KBM-7 (cell line): ENCODE results near the gene PUS10.
"Not testable (repeated sequence)": the region's sequence is repeated elsewhere in the genome, so short reads cannot be mapped to it uniquely, and the experiment has no call there.

Experiments used
- DNase-seq: peaks from one replicate; pipeline ENCODE4 v3.0.0-alpha.2; 2015
- in situ Hi-C: fragments of 300-500 bp; cut with MboI; formaldehyde crosslinking; loops from 2 replicates; pipeline ENCODE4 v1.14.3; 2020; ENCODE audit warnings: low sequenced_read_pairs, low pct_unique_long_range_greater_than_20kb, mixed read lengths

Gene PUS10

GRCh38 chr2:60948926-60949579 is 69.0 kb downstream of the PUS10 start:
- in situ Hi-C loops, result no loop called here
- no peak for DNase-seq

GRCh38 chr2:60948161-60948560 is 69.9 kb downstream of the PUS10 start:
- no peak for DNase-seq

GRCh38 chr2:60947056-60947455 is 71.0 kb downstream of the PUS10 start:
- DNase-seq, result no peak
- in situ Hi-C loops, result no loop called here

More at GRCh38 chr2:60948161-60948560, 69.9 kb downstream of the PUS10 start:
- in situ Hi-C loops, result no loop called here

- in situ Hi-C loops, result no loop called here
- DNase-seq, result no peak
Measured at GRCh38 chr2:60945341-60945740, 72.7 kb downstream of the PUS10 start.

- in situ Hi-C loops, result no loop called here
Measured at GRCh38 chr2:60939622-60940021, 78.4 kb downstream of the PUS10 start.

GRCh38 chr2:60938301-60938700 is 79.8 kb downstream of the PUS10 start:
- in situ Hi-C loops, result no loop called here
- DNase-seq, result no peak

More at GRCh38 chr2:60939622-60940021, 78.4 kb downstream of the PUS10 start:
- DNase-seq, result no peak

GRCh38 chr2:60936757-60937156 is 81.3 kb downstream of the PUS10 start:
- in situ Hi-C loops, result no loop called here
- no peak for DNase-seq

- DNase-seq, result no peak
- in situ Hi-C loops, result no loop called here
Measured at GRCh38 chr2:60934165-60934722, 83.8 kb downstream of the PUS10 start.

- in situ Hi-C loops, result no loop called here
- DNase-seq, result no peak
Measured at GRCh38 chr2:60932954-60933353, 85.1 kb downstream of the PUS10 start.

GRCh38 chr2:60932061-60932460 is 86.0 kb downstream of the PUS10 start:
- DNase-seq, in situ Hi-C loops: not testable (repeated sequence)

GRCh38 chr2:60926741-60927552 is 91.1 kb downstream of the PUS10 start:
- DNase-seq, result peak; percentile 82
- in situ Hi-C loops, result no loop called here

- in situ Hi-C loops, result no loop called here
- peak; percentile 47 for DNase-seq
Measured at GRCh38 chr2:60925994-60926740, 91.9 kb downstream of the PUS10 start.

GRCh38 chr2:60907329-60907728 is 110.7 kb downstream of the PUS10 start:
- in situ Hi-C loops, result no loop called here
- no peak for DNase-seq

- no peak for DNase-seq
- in situ Hi-C loops, result no loop called here
Measured at GRCh38 chr2:60906395-60906794, 111.7 kb downstream of the PUS10 start.

GRCh38 chr2:60905867-60906266 is 112.2 kb downstream of the PUS10 start:
- in situ Hi-C loops, DNase-seq: not testable (repeated sequence)

GRCh38 chr2:60901296-60901695 is 116.8 kb downstream of the PUS10 start:
- in situ Hi-C loops, DNase-seq: not testable (repeated sequence)

- DNase-seq, result no peak
- in situ Hi-C loops, result no loop called here
Measured at GRCh38 chr2:60899892-60900249, 118.2 kb downstream of the PUS10 start.

GRCh38 chr2:60899230-60899891 is 118.7 kb downstream of the PUS10 start:
- DNase-seq, result no peak
- in situ Hi-C loops, result no loop called here

- DNase-seq, result no peak
- in situ Hi-C loops, result no loop called here
Measured at GRCh38 chr2:60898567-60898966, 119.5 kb downstream of the PUS10 start.
